Measurements from ENCODE around the gene F2RL1.
"Not testable (repeated sequence)": the region's sequence is repeated elsewhere in the genome, so short reads cannot be mapped to it uniquely, and the experiment has no call there.

DNA sequence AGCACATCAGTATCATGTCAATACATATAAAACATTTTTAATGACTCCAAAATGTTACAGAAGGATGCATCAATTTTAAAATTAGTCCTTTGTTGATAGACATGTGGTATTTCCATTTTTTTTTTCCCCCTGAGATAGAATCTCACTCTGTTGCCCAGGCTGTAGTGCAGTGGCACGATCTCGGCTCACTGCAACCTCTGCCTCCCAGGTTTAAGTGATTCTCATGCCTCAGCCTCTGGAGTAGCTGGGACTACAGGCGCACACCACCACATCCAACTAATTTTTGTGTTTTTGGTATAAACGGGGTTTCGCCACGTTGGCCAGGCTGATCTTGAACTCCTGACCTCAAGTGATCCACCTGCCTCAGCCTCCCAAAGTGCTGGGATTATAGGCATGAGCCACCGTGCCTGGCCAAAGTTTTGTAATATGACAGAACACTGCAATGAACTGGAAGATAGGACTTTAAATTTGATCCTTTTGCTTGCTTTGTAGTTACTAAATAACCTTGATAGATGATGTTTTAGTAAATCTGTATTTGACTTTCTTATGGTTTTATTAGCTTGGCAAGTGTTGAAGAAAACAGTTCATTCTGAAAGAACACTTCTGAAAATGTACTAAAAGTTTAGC is 3.4 kb downstream of the F2RL1 start:
- TF ChIP-seq, protein P1, sequence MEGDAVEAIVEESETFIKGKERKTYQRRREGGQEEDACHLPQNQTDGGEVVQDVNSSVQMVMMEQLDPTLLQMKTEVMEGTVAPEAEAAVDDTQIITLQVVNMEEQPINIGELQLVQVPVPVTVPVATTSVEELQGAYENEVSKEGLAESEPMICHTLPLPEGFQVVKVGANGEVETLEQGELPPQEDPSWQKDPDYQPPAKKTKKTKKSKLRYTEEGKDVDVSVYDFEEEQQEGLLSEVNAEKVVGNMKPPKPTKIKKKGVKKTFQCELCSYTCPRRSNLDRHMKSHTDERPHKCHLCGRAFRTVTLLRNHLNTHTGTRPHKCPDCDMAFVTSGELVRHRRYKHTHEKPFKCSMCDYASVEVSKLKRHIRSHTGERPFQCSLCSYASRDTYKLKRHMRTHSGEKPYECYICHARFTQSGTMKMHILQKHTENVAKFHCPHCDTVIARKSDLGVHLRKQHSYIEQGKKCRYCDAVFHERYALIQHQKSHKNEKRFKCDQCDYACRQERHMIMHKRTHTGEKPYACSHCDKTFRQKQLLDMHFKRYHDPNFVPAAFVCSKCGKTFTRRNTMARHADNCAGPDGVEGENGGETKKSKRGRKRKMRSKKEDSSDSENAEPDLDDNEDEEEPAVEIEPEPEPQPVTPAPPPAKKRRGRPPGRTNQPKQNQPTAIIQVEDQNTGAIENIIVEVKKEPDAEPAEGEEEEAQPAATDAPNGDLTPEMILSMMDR (IDR thresholded peaks at IDR 0.05; ENCODE audit: low read depth, low read length): not testable (repeated sequence)
- TF ChIP-seq EZH2phosphoT487 (IDR thresholded peaks at IDR 0.05; ENCODE audit: low read depth): not testable (repeated sequence)
